Measurements from ENCODE around the gene ICAM3. TPM values are rescaled to one million over a fixed set of nuclear protein-coding genes. Genes with fewer than 3 reads are reported as not detected.

Gene ICAM3
- polyA plus RNA-seq, 1 experiment = 17.3 TPM

GRCh38 chr19:10290357-10290875 lies 49.0 kb downstream of the ICAM3 start:
- TF ChIP-seq, protein P1, sequence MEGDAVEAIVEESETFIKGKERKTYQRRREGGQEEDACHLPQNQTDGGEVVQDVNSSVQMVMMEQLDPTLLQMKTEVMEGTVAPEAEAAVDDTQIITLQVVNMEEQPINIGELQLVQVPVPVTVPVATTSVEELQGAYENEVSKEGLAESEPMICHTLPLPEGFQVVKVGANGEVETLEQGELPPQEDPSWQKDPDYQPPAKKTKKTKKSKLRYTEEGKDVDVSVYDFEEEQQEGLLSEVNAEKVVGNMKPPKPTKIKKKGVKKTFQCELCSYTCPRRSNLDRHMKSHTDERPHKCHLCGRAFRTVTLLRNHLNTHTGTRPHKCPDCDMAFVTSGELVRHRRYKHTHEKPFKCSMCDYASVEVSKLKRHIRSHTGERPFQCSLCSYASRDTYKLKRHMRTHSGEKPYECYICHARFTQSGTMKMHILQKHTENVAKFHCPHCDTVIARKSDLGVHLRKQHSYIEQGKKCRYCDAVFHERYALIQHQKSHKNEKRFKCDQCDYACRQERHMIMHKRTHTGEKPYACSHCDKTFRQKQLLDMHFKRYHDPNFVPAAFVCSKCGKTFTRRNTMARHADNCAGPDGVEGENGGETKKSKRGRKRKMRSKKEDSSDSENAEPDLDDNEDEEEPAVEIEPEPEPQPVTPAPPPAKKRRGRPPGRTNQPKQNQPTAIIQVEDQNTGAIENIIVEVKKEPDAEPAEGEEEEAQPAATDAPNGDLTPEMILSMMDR (IDR thresholded peaks at IDR 0.05; ENCODE audit: insufficient read depth, low read depth, low read length) = no peak
- peaks cover 10% of the 10 kb centered on the region for H3K27me3 ChIP-seq (ENCODE audit: control insufficient read depth, insufficient read depth, low read length)
- H3K4me3 ChIP-seq (ENCODE audit: low read depth, low read length) = peak overlapping the region; percentile 55
- ChIA-PET POLR2A (interaction anchor here (0.6 kb wide), 1 partner anchor 21 kb away, joined by 4 read pairs; no protein-coding TSS in a partner anchor), CTCF (interaction anchor here (0.6 to 6.6 kb wide), 6 partner anchors 13 to 154 kb away, joined by 3 to 45 read pairs (median 6); partner anchors contain the start of gene ICAM1)
- DNase-seq (ENCODE audit: low read depth) = no peak
- H3K36me3 ChIP-seq (ENCODE audit: control insufficient read depth, insufficient read depth, low read length) = peaks cover 3% of the 10 kb centered on the region

DNA sequence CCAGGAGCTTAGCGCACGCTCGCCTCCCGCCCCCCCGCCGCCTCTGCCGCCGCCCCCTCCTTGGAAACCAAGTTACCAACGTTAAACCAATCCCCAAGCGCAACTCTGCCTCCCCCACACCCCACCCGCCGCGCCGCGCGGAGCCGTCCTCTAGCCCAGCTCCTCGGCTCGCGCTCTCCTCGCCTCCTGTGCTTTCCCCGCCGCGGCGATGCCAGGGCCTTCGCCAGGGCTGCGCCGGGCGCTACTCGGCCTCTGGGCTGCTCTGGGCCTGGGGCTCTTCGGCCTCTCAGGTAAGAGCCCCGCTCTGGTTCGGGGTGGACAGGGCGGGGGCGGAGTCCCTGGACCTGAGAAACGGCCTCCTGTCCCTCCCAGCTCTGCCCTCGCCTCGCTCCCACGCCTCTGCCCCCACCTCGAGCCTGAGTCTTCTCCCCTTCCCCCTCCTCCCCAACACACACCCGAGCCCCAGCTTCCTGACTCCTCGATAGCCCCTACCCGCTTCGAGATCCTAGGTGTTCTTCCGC lies 49.5 kb downstream of the ICAM3 start, which contains the start of gene ICAM5:
ICAM5 (plus strand) TSS at position 117 of the 521 bp plus-strand sequence; CDS start at position 209, 92 bp downstream.
- peak within 1 kb of the TSS; percentile 55 for H3K4me3 ChIP-seq (ENCODE audit: low read depth, low read length)

DNA sequence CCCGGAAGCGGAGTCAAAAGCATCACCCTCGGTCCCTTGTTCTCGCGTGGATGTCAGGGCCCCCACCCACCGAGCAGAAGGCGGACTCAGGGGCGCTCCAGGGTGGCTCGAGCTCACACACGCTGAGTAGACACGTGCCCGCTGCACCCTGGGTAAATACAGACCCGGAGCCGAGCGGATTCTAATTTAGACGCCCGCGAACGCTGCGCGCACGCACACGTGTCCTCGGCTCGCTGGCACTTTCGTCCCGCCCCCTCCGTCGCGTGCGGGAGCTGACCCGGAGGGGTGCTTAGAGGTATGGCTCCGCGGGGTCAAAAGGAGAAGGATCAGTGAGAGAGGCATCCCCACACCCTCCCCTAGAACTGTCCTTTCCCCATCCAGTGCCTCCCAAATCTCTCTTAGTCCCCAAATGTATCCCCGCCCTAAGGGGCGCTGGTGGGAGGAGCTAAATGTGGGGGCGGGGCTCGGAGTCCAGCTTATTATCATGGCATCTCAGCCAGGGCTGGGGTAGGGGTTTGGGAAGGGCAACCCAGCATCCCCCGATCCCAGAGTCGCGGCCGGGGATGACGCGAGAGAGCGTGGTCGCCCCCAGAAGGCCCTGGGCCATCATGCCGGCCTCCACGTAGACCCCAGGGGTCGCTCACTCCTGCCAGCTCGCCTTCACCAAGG lies 50.1 kb downstream of the ICAM3 start:
- DNase-seq (ENCODE audit: low read depth) = no peak
- TF ChIP-seq, protein P1 (IDR thresholded peaks at IDR 0.05; ENCODE audit: insufficient read depth, low read depth, low read length) = 0 out of 2 replicates have a peak, but pooled peaks have one; percentile 6
- Histone ChIP-seq H3K27me3 (ENCODE audit: control insufficient read depth, insufficient read depth, low read length) (peaks cover 8% of the 10 kb centered on the region), H3K36me3 (ENCODE audit: control insufficient read depth, insufficient read depth, low read length) (peaks cover 8% of the 10 kb centered on the region), H3K4me3 (ENCODE audit: low read depth, low read length) (peak overlapping the region; percentile 55)
- POLR2A ChIA-PET = interaction anchor here (0.6 to 0.9 kb wide), 2 partner anchors 9 to 45 kb away, joined by 3 read pairs; no protein-coding TSS in a partner anchor
- CTCF ChIA-PET = interaction anchor here (0.6 to 6.6 kb wide), 8 partner anchors 12 to 358 kb away, joined by 3 to 45 read pairs (median 4); partner anchors contain the start of gene ICAM1

More for the DNA sequence above, 49.5 kb downstream of the ICAM3 start, which contains the start of gene ICAM5:
- Histone ChIP-seq H3K36me3 (ENCODE audit: control insufficient read depth, insufficient read depth, low read length) (peaks cover 3% of the 10 kb centered on the region), H3K27me3 (ENCODE audit: control insufficient read depth, insufficient read depth, low read length) (peaks cover 10% of the 10 kb centered on the region)
- POLR2A ChIA-PET = interaction anchor here (0.6 to 0.9 kb wide), 2 partner anchors 9 to 20 kb away, joined by 3 to 4 read pairs; no protein-coding TSS in a partner anchor
- no peak for DNase-seq (ENCODE audit: low read depth)
- TF ChIP-seq, protein P1 (IDR thresholded peaks at IDR 0.05; ENCODE audit: insufficient read depth, low read depth, low read length) = no peak
- CTCF ChIA-PET = interaction anchor here (0.6 to 6.6 kb wide), 8 partner anchors 13 to 153 kb away, joined by 3 to 45 read pairs (median 4); partner anchors contain the start of gene ICAM1

DNA sequence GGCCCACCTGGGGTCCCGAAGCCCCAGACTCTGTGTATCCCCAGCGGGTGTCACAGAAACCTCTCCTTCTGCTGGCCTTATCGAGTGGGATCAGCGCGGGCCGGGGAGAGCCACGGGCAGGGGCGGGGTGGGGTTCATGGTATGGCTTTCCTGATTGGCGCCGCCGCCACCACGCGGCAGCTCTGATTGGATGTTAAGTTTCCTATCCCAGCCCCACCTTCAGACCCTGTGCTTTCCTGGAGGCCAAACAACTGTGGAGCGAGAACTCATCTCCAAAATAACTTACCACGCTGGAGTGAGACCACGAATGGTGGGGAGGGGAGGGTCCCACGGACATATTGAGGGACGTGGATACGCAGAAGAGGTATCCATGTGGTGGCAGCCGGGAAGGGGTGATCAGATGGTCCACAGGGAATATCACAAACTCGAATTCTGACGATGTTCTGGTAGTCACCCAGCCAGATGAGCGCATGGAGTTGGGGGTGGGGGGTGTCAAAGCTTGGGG lies 50.7 kb downstream of the ICAM3 start:
- no peak for DNase-seq (ENCODE audit: low read depth)
- ChIA-PET POLR2A (interaction anchor here (0.9 kb wide), 1 partner anchor 8 kb away, joined by 3 read pairs; no protein-coding TSS in a partner anchor), CTCF (interaction anchor here (0.8 to 6.6 kb wide), 5 partner anchors 12 to 357 kb away, joined by 3 to 45 read pairs (median 4); partner anchors contain the start of gene ICAM1)
- Histone ChIP-seq H3K36me3 (ENCODE audit: control insufficient read depth, insufficient read depth, low read length) (peaks cover 11% of the 10 kb centered on the region), H3K4me3 (ENCODE audit: low read depth, low read length) (peak overlapping the region; percentile 55), H3K27me3 (ENCODE audit: control insufficient read depth, insufficient read depth, low read length) (peaks cover 6% of the 10 kb centered on the region)
- TF ChIP-seq, protein P1 (IDR thresholded peaks at IDR 0.05; ENCODE audit: insufficient read depth, low read depth, low read length) = no peak
